Erythroblast (primary cell): ENCODE results near the gene ZSCAN16.

Experiments
- GATA1 ChIP-seq: IDR thresholded peaks from 2 replicates; pipeline ENCODE4 v1.6.1; 2011; ENCODE audit warnings: low read depth, mild to moderate bottlenecking, control low read depth, low read length, moderate library complexity
- POLR2A ChIP-seq: IDR thresholded peaks from 2 replicates; pipeline ENCODE4 v1.6.1; 2011; ENCODE audit warnings: mild to moderate bottlenecking, low read length

DNA sequence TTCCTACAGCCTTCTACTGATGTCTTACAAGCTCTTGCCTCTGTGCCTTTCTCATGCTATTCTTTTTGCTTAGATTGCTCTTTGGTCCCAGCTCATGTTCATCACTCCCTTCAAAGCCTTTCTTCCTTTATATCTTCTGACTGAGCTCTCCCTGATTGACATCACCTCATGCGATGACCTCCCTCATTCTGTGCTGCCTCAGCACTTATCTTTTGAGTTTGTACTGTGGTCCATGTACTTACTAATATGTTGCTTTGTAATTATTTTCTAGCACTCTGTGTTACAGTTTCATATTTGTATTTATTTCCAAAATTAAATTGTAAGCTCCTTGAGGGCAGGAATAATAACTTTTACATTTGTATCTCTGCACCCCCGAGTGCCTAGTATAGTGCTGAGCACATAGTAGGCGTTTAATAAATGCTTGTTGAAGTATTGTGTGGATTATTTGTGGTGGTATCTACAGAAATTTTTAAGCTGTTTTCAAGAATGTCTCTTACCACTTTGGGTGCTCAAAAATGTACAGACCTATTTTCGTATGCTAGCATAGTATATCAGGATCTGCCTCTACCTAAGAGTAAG, 34.7 kb downstream of the ZSCAN16 start:
- TF ChIP-seq POLR2A, result no peak
- TF ChIP-seq GATA1, result no peak
